GM10266 (cell line): ENCODE data around the gene TPRG1.

Experiments used
- DNase-seq: peaks from one replicate; pipeline ENCODE4 v3.0.0; 2012; ENCODE audit errors: extremely low spot score
- CTCF ChIP-seq: IDR thresholded peaks from 2 replicates; pipeline ENCODE4 v1.5.1; 2012; ENCODE audit warnings: mild to moderate bottlenecking, low read depth; ENCODE audit not compliant: control insufficient read depth, insufficient read depth; ENCODE audit errors: missing control alignments

Gene TPRG1

GRCh38 chr3:189237526-189237925, 65.8 kb downstream of the TPRG1 start:
- TF ChIP-seq CTCF = no peak
- DNase-seq = no peak

- DNase-seq = no peak
- no peak for TF ChIP-seq CTCF
These were observed 66.3 kb downstream of the TPRG1 start for GRCh38 chr3:189238071-189238470.

GRCh38 chr3:189239616-189240015, 67.8 kb downstream of the TPRG1 start:
- no peak for DNase-seq
- no peak for TF ChIP-seq CTCF

- DNase-seq = no peak
- no peak for TF ChIP-seq CTCF
These were observed 78.2 kb downstream of the TPRG1 start for GRCh38 chr3:189249987-189250386.

GRCh38 chr3:189258261-189258660, 86.5 kb downstream of the TPRG1 start:
- no peak for TF ChIP-seq CTCF
- no peak for DNase-seq

- TF ChIP-seq CTCF = no peak
- DNase-seq = no peak
These were observed 89.1 kb downstream of the TPRG1 start for GRCh38 chr3:189260556-189261493.

- DNase-seq = no peak
- TF ChIP-seq CTCF = no peak
These were observed 91.0 kb downstream of the TPRG1 start for GRCh38 chr3:189262746-189263145.
